IPS-20b (cell line): ENCODE results near the gene LOXL4.

Experiments used
- H3K27ac ChIP-seq: one replicate; pipeline ENCODE4 v1.5.1; 2013; ENCODE audit warnings: low read length
- H3K27me3 ChIP-seq: 2 replicates; pipeline ENCODE4 v1.6.1; 2013; ENCODE audit warnings: mild to moderate bottlenecking, low read length, inconsistent platforms; ENCODE audit not compliant: insufficient read depth
- H3K36me3 ChIP-seq: 2 replicates; pipeline ENCODE4 v1.6.1; 2013; ENCODE audit warnings: low read depth, mild to moderate bottlenecking, inconsistent platforms, low read length, moderate library complexity; ENCODE audit not compliant: insufficient read depth
- H3K4me1 ChIP-seq: 2 replicates; pipeline ENCODE4 v1.6.1; 2013; ENCODE audit warnings: mild to moderate bottlenecking, control low read depth, inconsistent platforms, low read length, moderate library complexity; ENCODE audit not compliant: insufficient read depth
- H3K4me3 ChIP-seq: 2 replicates; pipeline ENCODE4 v1.5.1; 2013; ENCODE audit warnings: mild to moderate bottlenecking, low read length, inconsistent platforms
- H3K9ac ChIP-seq: 2 replicates; pipeline ENCODE4 v1.6.1; 2013; ENCODE audit warnings: low read depth, mild to moderate bottlenecking, inconsistent platforms, low read length, moderate library complexity
- H3K9me3 ChIP-seq: 2 replicates; pipeline ENCODE4 v1.6.1; 2013; ENCODE audit warnings: mild to moderate bottlenecking, low read depth, low read length, inconsistent platforms; ENCODE audit not compliant: insufficient read depth

LOXL4 gene

DNA sequence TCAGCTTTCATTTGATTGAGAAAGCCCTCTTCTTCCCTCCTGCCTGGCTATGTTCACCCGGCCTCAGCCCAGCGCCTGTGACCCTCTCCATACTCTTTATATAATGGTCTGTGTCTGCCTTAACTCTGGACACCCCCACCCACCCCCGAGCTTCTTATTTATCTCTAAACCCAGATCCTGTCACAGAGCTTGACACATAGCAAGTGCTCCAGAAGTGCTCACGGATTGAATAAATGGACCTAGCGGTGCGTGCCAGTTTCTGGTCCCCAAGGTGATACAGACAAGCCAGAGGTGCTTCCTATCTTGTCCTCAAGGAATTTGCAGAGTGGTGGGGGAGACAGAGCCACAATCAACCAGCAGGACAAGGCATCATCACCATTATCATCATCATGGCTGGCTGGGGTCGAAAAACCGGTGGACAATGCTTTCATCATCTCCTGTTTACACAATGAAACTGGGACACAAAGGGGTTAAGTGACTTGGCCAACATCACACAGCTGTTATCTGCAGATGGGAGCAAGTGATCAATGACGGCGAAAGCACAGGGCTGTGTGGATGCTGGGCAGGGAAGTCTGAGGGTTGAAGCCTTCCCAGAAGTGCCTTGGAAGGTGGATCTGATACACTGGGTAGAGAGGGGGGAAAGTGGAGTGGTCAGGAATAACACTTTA lies 2.2 kb upstream of the LOXL4 start:
- no peak overlapping the region for H3K9ac ChIP-seq
- no peak overlapping the region for H3K4me3 ChIP-seq
- peaks cover 28% of the 10 kb centered on the region for H3K27me3 ChIP-seq
- no peaks in the 10 kb centered on the region for H3K9me3 ChIP-seq
- H3K36me3 ChIP-seq, result no peaks in the 10 kb centered on the region
- H3K4me1 ChIP-seq, result peaks cover 8% of the 10 kb centered on the region
- H3K27ac ChIP-seq, result no peak overlapping the region

DNA sequence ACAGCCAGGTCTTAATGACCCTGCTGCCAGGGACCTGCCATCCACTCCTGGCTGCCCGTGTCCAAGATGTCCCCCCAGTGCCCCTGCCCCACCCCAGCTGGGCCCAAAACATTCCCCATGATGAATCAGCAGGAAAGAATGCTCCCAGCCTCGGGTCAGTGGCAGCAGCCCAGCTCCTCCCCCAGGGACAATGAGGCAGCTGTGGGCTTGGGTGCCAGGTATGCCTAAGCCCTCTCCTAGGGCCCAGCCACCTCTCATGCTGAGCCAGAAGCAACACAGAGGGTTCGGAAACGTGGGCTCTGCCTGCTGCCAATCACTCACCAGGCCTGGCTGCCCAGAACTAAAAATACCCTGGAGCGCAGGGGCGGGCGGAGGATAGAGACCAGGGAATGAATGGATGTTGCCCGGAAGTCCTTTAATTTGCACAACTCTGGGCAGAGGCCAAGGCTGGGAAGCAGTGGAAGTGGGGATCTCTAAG lies 1.5 kb upstream of the LOXL4 start:
- Histone ChIP-seq H3K9ac (no peak overlapping the region), H3K9me3 (no peaks in the 10 kb centered on the region), H3K27ac (no peak overlapping the region), H3K27me3 (peaks cover 28% of the 10 kb centered on the region), H3K36me3 (no peaks in the 10 kb centered on the region), H3K4me3 (no peak overlapping the region), H3K4me1 (peaks cover 8% of the 10 kb centered on the region)

DNA sequence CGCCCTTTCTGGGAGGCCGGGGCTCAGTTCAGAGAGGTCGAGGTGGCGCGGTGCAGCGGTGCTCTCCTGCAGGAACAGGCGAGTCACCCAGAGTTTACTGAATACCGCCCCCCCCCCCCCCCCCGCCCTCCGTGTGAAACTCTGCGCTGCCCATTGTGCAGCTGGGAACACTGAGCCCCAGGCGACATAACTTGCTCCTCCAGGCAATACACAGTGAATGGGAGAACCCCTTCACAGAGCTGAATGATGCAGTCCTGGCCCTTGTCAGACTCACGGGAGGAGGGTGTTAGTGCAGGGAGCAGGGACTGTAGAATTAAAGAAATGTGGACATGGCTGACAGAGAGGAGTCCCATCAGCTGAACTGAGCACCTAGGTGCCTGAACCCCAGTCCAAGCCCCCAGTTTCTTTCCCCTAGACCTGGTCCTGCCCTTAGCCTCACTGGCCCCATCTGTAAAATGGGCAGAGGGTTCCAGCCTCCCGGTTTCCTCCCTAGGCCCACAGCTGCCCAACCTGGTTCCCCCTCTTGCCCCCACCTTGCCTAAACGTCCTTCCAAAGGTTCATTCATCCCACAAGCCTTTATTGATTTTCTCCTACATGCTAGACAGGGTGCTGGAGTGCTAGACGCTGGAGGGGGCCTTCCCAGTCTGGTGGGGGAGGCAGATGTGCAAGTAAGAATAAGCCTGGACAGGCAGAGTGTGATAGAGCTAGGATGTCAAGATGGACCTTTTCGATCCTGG lies 869 bp upstream of the LOXL4 start:
- Histone ChIP-seq H3K9me3 (no peaks in the 10 kb centered on the region), H3K36me3 (no peaks in the 10 kb centered on the region), H3K27ac (no peak overlapping the region), H3K4me1 (peaks cover 8% of the 10 kb centered on the region), H3K9ac (no peak overlapping the region), H3K27me3 (peaks cover 28% of the 10 kb centered on the region), H3K4me3 (peak overlapping the region; percentile 55)

DNA sequence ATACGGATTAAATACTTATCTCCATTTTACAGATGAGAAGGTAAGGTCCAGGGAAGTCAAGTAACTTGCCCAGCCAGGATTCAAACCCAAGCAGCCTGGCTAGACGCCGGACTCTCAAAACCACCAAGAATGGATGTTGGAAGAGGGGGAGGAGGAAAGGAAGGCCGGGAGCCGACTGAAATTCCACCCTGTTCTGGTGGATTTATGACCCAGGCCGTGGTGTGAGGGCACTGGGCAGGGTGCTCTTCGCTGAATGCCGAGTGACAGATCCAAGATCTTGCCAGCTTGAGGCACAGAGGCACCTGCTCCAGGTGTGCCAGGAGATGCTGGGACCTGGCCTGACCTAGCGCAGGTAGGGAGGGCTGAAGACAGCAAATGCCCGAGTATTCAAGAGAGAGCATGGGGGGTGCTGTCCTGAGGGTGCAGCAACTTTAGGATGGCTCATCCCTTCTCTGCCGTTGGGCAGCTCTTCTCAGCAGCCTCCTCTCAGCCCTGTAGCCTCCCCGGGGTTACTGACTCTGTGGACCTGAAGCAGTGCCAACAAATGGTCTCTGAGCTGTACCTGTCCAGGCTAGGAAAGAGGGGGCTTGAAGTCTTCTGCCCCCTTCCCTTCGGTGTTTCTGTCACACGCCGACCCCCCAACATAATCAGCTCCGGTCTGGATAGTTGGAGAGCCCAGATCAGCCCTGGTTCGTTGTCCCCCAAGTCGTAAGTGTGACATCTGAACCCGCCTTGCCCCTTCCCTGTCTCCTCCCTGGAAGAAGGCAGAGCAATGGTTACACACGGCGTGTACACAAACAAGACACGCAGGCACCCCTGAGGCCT lies 713 bp downstream of the LOXL4 start:
- peak overlapping the region; percentile 54; the same call in 1 of the 2 replicates for H3K4me3 ChIP-seq

DNA sequence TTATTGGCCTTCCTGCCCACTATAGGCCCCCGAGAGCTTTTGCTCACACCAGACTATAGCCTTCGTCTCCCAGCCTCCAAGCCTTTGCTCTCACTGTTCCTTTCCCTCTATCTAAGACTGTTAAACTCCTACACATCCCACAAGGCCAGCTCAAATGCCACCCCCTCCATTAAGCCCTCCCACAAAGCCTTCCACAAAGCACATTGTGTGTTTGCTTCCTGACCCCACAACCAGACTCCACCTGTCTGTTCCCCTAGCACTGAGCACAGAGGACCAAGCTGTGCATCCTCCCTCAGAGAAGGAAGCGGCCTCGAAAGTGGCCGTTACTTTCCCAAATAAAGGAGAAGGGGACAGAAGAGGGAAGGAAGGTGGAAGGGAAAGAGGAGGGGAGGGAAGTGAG lies 1.3 kb downstream of the LOXL4 start:
- Histone ChIP-seq H3K36me3 (no peaks in the 10 kb centered on the region), H3K4me1 (peaks cover 8% of the 10 kb centered on the region)

More for the DNA sequence above, 713 bp downstream of the LOXL4 start:
- H3K4me1 ChIP-seq, result peaks cover 8% of the 10 kb centered on the region
- peaks cover 28% of the 10 kb centered on the region for H3K27me3 ChIP-seq
- no peak overlapping the region for H3K9ac ChIP-seq
- H3K27ac ChIP-seq, result no peak overlapping the region
- no peaks in the 10 kb centered on the region for H3K9me3 ChIP-seq
- H3K36me3 ChIP-seq, result no peaks in the 10 kb centered on the region

DNA sequence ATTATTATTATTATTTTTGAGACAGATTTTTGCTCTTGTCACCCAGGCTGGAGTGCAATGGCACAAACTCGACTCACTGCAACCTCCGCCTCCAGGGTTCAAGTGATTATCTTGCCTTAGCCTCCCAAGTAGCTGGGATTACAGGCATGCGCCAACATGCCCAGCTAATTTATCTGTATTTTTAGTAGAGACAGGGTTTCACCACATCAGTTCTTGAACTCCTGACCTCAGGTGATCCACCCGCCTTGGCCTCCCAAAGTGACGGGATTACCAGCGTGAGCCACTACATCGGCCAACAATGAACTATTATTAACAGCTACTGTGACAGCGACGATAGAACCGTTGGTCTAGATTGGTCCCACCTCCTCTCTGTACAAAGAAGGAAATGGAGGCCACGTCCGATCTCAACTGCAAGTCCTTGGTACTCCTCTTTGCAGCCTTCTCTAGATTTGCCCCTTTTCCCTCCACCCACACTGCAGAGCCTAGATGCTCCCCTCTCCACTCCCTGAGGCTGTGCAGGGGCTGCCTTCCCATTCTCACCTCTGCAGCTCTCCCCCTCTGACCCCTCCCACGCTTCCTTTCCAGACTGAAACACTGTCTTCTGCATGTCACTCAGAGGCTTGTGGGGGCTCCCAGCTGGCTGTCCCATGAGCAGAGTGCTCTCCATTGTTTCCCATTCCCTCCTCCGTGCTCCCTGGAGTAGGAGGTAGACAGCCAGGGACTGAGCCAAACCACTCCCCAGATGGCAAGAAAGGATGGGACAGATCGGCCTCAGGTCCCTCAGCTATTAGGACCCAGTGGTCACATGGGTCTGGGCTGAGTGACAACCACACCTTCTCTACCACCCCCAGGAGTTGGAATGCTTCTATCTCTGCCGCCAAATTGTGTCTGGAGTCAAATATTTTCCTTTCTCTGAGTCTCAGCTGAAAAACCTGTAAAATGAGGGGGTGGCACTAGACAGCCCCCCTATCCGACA lies 2.3 kb downstream of the LOXL4 start:
- Histone ChIP-seq H3K27ac (no peak overlapping the region), H3K9me3 (no peaks in the 10 kb centered on the region), H3K9ac (no peak overlapping the region), H3K27me3 (peaks cover 23% of the 10 kb centered on the region), H3K4me1 (peaks cover 8% of the 10 kb centered on the region), H3K4me3 (no peak overlapping the region), H3K36me3 (no peaks in the 10 kb centered on the region)

More for the DNA sequence above, 1.3 kb downstream of the LOXL4 start:
- Histone ChIP-seq H3K27me3 (peaks cover 28% of the 10 kb centered on the region), H3K9me3 (no peaks in the 10 kb centered on the region), H3K9ac (no peak overlapping the region), H3K4me3 (no peak overlapping the region), H3K27ac (no peak overlapping the region)

DNA sequence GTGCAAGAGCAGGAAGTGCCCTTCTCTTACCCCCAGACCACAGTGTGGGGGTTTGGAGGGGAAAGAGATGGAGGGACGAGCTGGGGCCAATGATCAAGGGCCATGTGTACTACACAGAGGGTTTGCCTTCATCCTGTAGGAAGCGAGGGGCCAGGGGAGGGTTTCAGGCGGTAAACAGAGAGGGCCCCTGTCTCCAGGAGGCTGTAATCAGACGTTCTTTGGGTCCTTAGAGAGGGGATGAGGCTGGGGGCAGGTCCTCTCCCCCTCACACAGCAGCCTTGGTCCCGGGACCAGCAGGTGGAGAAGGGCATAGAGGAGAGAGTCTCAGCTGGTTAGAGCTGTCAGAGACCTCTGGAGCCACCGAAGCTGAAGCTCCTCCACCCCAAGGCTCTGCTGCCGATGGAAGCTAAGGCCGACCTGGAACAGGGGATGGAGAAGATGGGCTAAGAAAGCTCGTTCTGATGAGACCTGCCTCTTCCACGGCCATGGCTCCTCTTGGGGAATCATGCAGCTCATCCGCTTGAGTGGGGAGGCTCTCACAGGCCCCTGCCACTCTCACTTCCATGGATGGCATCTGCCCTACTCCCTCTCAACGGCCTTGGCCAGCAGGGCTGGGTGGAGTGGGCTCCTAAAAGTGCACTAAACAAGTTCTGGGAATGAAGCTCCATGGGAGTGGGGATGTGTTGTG lies 3.5 kb downstream of the LOXL4 start:
- no peaks in the 10 kb centered on the region; the same call in 1 of the 2 replicates for H3K4me1 ChIP-seq
- no peaks in the 10 kb centered on the region for H3K9me3 ChIP-seq
- no peak overlapping the region for H3K27ac ChIP-seq
- H3K27me3 ChIP-seq, result peaks cover 23% of the 10 kb centered on the region
- H3K36me3 ChIP-seq, result no peaks in the 10 kb centered on the region
- no peak overlapping the region for H3K4me3 ChIP-seq
- no peak overlapping the region for H3K9ac ChIP-seq

DNA sequence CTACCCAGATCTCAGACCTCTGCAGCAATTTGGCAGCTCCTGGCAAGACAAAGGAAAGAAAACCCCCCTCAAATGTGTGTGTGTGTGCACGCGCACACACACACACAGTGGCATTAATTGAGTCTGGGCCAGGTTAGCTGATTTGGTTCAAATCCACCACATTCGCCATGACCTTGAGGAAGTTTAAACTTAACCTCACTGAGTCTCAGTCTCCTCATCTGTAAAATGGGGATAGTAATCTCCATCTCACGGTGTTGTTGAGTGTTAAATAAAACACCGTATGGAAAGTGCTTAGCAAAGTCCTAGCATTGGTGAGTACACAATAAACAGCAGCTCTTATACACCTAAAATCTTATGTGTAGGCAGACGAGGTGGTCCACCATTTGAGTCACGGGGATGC lies 4.9 kb downstream of the LOXL4 start:
- Histone ChIP-seq H3K9ac (no peak overlapping the region), H3K4me3 (no peak overlapping the region), H3K9me3 (no peaks in the 10 kb centered on the region), H3K4me1 (no peaks in the 10 kb centered on the region; the same call in 1 of the 2 replicates), H3K27me3 (peaks cover 14% of the 10 kb centered on the region), H3K36me3 (no peaks in the 10 kb centered on the region), H3K27ac (no peak overlapping the region)

DNA sequence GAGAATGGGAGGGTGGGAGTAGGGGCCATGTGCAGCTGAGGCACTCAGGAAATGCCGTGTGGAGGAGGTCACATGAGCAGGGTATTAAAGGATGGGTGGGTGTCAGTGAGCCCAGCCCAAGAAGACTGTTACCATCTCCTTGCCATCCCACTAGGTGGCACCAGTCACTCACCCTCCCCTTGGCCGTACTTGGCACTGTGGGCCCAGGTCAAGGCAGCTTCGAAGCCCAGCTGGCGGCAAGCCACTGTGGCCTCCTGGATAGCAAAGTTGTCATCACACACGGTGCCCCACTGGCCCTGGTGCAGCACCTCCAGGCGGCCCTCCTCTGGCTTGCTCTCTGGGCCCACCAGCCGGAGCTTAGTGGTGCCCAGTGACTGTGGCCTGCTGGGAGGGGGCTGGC lies 5.4 kb downstream of the LOXL4 start:
- Histone ChIP-seq H3K9me3 (no peaks in the 10 kb centered on the region), H3K36me3 (no peaks in the 10 kb centered on the region), H3K27me3 (peaks cover 11% of the 10 kb centered on the region), H3K4me3 (no peak overlapping the region), H3K27ac (no peak overlapping the region), H3K4me1 (no peaks in the 10 kb centered on the region; the same call in 1 of the 2 replicates), H3K9ac (no peak overlapping the region)

DNA sequence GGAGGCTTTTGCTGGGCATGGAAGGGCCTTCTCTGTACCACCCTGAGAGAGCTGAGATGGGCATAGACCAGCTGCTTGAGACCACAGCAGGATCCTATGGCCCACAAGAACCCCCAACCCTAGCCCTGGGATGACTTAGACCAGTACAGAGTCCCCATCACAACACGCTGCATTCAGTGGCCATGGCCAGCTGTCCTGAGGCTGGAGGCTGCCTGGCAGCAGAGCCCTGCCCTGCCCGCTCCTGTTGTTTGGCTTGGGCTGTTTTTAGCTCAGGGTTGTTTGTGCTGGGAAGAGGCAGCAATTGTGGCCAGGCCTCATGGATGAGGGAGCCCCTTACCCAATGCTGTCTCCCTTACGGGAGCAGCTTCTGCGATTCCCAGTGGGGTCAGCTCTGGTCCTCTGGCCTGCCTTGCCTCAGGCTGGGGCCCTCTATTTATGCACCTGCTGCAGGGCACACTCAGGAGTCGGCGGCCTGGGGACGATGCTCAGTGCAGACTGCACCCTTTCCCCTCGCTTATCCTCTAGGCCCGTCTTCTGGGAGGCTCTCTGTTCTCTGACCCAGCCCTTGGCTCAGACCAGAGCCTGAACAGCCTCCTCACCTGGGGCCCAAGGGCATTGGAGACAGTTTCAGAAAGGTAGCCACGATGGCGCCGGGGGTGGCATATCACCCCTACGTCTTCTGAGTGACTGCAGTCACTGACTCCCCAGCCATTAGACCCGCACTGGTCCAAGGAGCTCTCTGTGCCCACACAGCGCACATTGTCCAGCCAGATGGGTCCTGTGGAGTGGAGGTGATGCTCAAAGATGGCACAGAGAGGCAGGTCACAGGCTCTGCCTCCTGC lies 6.3 kb downstream of the LOXL4 start:
- no peak overlapping the region for H3K9ac ChIP-seq
- no peak overlapping the region for H3K4me3 ChIP-seq
- H3K9me3 ChIP-seq, result no peaks in the 10 kb centered on the region
- H3K27me3 ChIP-seq, result peaks cover 1% of the 10 kb centered on the region; the same call in 1 of the 2 replicates
- no peak overlapping the region for H3K27ac ChIP-seq
- no peaks in the 10 kb centered on the region for H3K4me1 ChIP-seq
- no peaks in the 10 kb centered on the region for H3K36me3 ChIP-seq
